ENCODE results near the gene NEURL1.

DNA sequence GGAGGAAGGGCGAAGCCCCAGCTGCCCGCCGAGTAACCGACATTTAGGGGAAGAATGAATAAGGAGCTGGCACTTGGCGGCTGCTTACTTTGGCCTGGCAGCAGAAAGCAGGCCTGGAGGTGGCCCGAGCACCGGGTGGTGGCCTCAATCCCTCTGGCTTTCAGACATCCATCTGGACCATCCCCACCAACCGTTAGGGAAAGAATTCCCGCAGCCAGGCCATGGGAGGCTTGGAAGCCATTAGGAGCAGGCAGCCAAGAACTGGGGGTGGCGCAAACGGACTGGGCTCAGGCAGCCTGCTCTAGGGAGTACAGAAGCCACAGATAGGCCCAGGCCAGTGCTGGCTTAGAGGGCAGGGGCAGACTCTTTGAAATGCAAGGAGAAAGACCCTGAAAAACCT is 132.7 kb downstream of the NEURL1 start:
- TF ChIP-seq GATA2 (IDR thresholded peaks at IDR 0.05; ENCODE audit: low read depth, low read length): no peak
- TF ChIP-seq GATA3 (IDR thresholded peaks at IDR 0.05; ENCODE audit: low read depth, low read length): no peak

All from SH-SY5Y (cell line).